HEK293 (cell line): ENCODE measurements around the gene SPRED2.

Experiments used
- BCL11A ChIP-seq: fragments of 450-650 bp; formaldehyde crosslinking; IDR thresholded peaks from 2 replicates; pipeline ENCODE4 v1.5.1; 2016; ENCODE audit warnings: low read depth, missing biosample characterization, missing genetic modification characterization
- BCL11B ChIP-seq: fragments of 450-650 bp; formaldehyde crosslinking; IDR thresholded peaks from 2 replicates; pipeline ENCODE4 v1.5.1; 2016; ENCODE audit warnings: low read depth, missing biosample characterization, missing genetic modification characterization
- CTCF ChIP-seq: fragments of 450-650 bp; formaldehyde crosslinking; IDR thresholded peaks from 2 replicates; pipeline ENCODE4 v1.5.1; 2016; ENCODE audit warnings: missing biosample characterization, missing genetic modification characterization
- GLIS1 ChIP-seq: fragments of 450-650 bp; formaldehyde crosslinking; IDR thresholded peaks from 2 replicates; pipeline ENCODE4 v1.5.1; 2016; ENCODE audit warnings: missing biosample characterization, missing genetic modification characterization
- OSR2 ChIP-seq: fragments of 450-650 bp; formaldehyde crosslinking; IDR thresholded peaks from 2 replicates; pipeline ENCODE4 v1.5.1; 2016; ENCODE audit warnings: missing biosample characterization, missing genetic modification characterization
- PATZ1 ChIP-seq: fragments of 450-650 bp; formaldehyde crosslinking; IDR thresholded peaks from 2 replicates; pipeline ENCODE4 v1.5.1; 2016; ENCODE audit warnings: missing biosample characterization, missing genetic modification characterization
- PRDM4 ChIP-seq: fragments of 450-650 bp; formaldehyde crosslinking; IDR thresholded peaks from 2 replicates; pipeline ENCODE4 v1.5.1; 2017; ENCODE audit warnings: missing biosample characterization, missing genetic modification characterization
- RBAK ChIP-seq: fragments of 450-650 bp; formaldehyde crosslinking; IDR thresholded peaks from 2 replicates; pipeline ENCODE4 v1.5.1; 2016; ENCODE audit warnings: missing biosample characterization, missing genetic modification characterization
- REPIN1 ChIP-seq: fragments of 450-650 bp; formaldehyde crosslinking; IDR thresholded peaks from 2 replicates; pipeline ENCODE4 v1.5.1; 2017; ENCODE audit warnings: missing biosample characterization, missing genetic modification characterization, low read depth
- SALL2 ChIP-seq: fragments of 450-650 bp; formaldehyde crosslinking; IDR thresholded peaks from 2 replicates; pipeline ENCODE4 v1.5.0; 2017; ENCODE audit warnings: missing biosample characterization, mild to moderate bottlenecking, missing genetic modification characterization, borderline replicate concordance
- SETDB1 ChIP-seq: IDR thresholded peaks from one replicate; pipeline ENCODE4 v1.6.1; 2017; ENCODE audit warnings: mild to moderate bottlenecking, low read length, moderate library complexity, mixed read lengths; ENCODE audit not compliant: insufficient read length
- YY2 ChIP-seq: fragments of 450-650 bp; formaldehyde crosslinking; IDR thresholded peaks from 2 replicates; pipeline ENCODE4 v1.5.1; 2016; ENCODE audit warnings: missing biosample characterization, missing genetic modification characterization
- ZBTB26 ChIP-seq: fragments of 450-650 bp; formaldehyde crosslinking; optimal IDR thresholded peaks from 2 replicates; pipeline ENCODE3; 2016; ENCODE audit warnings: missing biosample characterization, mild to moderate bottlenecking, missing genetic modification characterization
- ZBTB49 ChIP-seq: fragments of 450-650 bp; formaldehyde crosslinking; IDR thresholded peaks from 2 replicates; pipeline ENCODE4 v1.5.1; 2016; ENCODE audit warnings: missing biosample characterization, missing genetic modification characterization, low read depth
- ZFP41 ChIP-seq: fragments of 450-650 bp; formaldehyde crosslinking; IDR thresholded peaks from 2 replicates; pipeline ENCODE4 v1.5.1; 2016; ENCODE audit warnings: missing biosample characterization, missing genetic modification characterization, borderline replicate concordance
- ZNF155 ChIP-seq: fragments of 450-650 bp; formaldehyde crosslinking; IDR thresholded peaks from 2 replicates; pipeline ENCODE4 v1.5.1; 2016; ENCODE audit warnings: missing biosample characterization, missing genetic modification characterization
- ZNF24 ChIP-seq: fragments of 450-650 bp; formaldehyde crosslinking; IDR thresholded peaks from 2 replicates; pipeline ENCODE4 v1.5.1; 2016; ENCODE audit warnings: missing biosample characterization, missing genetic modification characterization
- ZNF248 ChIP-seq: fragments of 450-650 bp; formaldehyde crosslinking; IDR thresholded peaks from 2 replicates; pipeline ENCODE4 v1.5.1; 2017; ENCODE audit warnings: missing biosample characterization, missing genetic modification characterization
- ZNF274 ChIP-seq, 2 experiments: fragments of 200-500 bp in 1 of 2; fragments of 450-650 bp in 1 of 2; sonication (Bioruptor generic) in 1 of 2; formaldehyde crosslinking in 1 of 2; IDR thresholded peaks; 2 replicates each; pipeline versions ENCODE4 v1.5.1 to v1.6.1; 2014 to 2016; ENCODE audit warnings: borderline replicate concordance in 1 of 2, inconsistent platforms in 1 of 2, low read length in 1 of 2, missing biosample characterization in 1 of 2, missing genetic modification characterization in 1 of 2
- ZNF302 ChIP-seq: fragments of 450-650 bp; formaldehyde crosslinking; IDR thresholded peaks from 2 replicates; pipeline ENCODE4 v1.5.1; 2016; ENCODE audit warnings: missing biosample characterization, missing genetic modification characterization, low read depth
- ZNF324 ChIP-seq: fragments of 450-650 bp; formaldehyde crosslinking; IDR thresholded peaks from 2 replicates; pipeline ENCODE4 v1.5.1; 2016; ENCODE audit warnings: missing biosample characterization, missing genetic modification characterization
- ZNF426 ChIP-seq: fragments of 450-650 bp; formaldehyde crosslinking; IDR thresholded peaks from 2 replicates; pipeline ENCODE4 v1.5.1; 2017; ENCODE audit warnings: missing biosample characterization, missing genetic modification characterization, mild to moderate bottlenecking, inconsistent platforms, moderate library complexity
- ZNF624 ChIP-seq: fragments of 450-650 bp; formaldehyde crosslinking; IDR thresholded peaks from 2 replicates; pipeline ENCODE4 v1.5.1; 2017; ENCODE audit warnings: missing biosample characterization, missing genetic modification characterization
- ZNF701 ChIP-seq: fragments of 450-650 bp; formaldehyde crosslinking; IDR thresholded peaks from 2 replicates; pipeline ENCODE4 v1.5.1; 2016; ENCODE audit warnings: missing biosample characterization, missing genetic modification characterization
- ZNF837 ChIP-seq: fragments of 450-650 bp; formaldehyde crosslinking; IDR thresholded peaks from 2 replicates; pipeline ENCODE4 v1.5.1; 2016; ENCODE audit warnings: missing biosample characterization, missing genetic modification characterization
- ZXDB ChIP-seq: fragments of 450-650 bp; formaldehyde crosslinking; IDR thresholded peaks from 2 replicates; pipeline ENCODE4 v1.5.1; 2016; ENCODE audit warnings: missing biosample characterization, missing genetic modification characterization
- TF ChIP-seq, protein P1 (sequence below): fragments of 450-650 bp; formaldehyde crosslinking; IDR thresholded peaks from 2 replicates; pipeline ENCODE4 v1.5.1; 2016; ENCODE audit warnings: missing biosample characterization, missing genetic modification characterization
- TF ChIP-seq, protein P2 (sequence below): fragments of 450-650 bp; formaldehyde crosslinking; IDR thresholded peaks from 2 replicates; pipeline ENCODE4 v1.5.1; 2016; ENCODE audit warnings: missing biosample characterization, missing genetic modification characterization

The SPRED2 gene

GRCh38 chr2:65373365-65373918 lies 59.0 kb downstream of the SPRED2 start (continued):
- TF ChIP-seq CTCF (tag by site-specific recombination) (no peak), ZBTB49 (tag by site-specific recombination) (no peak), ZXDB (tag by site-specific recombination) (0 out of 2 replicates have a peak, but pooled peaks have one; percentile 32), PRDM4 (tag by site-specific recombination) (no peak), GLIS1 (peak; percentile 42), OSR2 (peak; percentile 43; the same call in 1 of the 2 replicates), BCL11B (tag by site-specific recombination) (no peak), ZNF24 (tag by site-specific recombination) (no peak), ZNF274 (IDR thresholded peaks at IDR 0.05; ENCODE audit: low read length) (no peak), ZNF274 (tag by site-specific recombination; IDR thresholded peaks at IDR 0.05; ENCODE audit: borderline replicate concordance) (no peak), ZNF302 (tag by site-specific recombination) (no peak), ZNF426 (tag by site-specific recombination) (no peak), ZNF324 (tag by site-specific recombination) (no peak), ZNF155 (tag by site-specific recombination) (no peak), PATZ1 (no peak), ZNF837 (tag by site-specific recombination) (no peak), ZFP41 (tag by site-specific recombination) (no peak), YY2 (no peak), SETDB1 (no peak), RBAK (no peak), ZNF701 (tag by site-specific recombination) (no peak), ZNF248 (tag by site-specific recombination) (no peak), ZNF624 (tag by site-specific recombination) (no peak), ZBTB26 (tag by site-specific recombination) (no peak), REPIN1 (tag by site-specific recombination) (no peak), BCL11A (tag by site-specific recombination) (no peak), SALL2 (tag by site-specific recombination) (no peak)
- TF ChIP-seq, protein P1, sequence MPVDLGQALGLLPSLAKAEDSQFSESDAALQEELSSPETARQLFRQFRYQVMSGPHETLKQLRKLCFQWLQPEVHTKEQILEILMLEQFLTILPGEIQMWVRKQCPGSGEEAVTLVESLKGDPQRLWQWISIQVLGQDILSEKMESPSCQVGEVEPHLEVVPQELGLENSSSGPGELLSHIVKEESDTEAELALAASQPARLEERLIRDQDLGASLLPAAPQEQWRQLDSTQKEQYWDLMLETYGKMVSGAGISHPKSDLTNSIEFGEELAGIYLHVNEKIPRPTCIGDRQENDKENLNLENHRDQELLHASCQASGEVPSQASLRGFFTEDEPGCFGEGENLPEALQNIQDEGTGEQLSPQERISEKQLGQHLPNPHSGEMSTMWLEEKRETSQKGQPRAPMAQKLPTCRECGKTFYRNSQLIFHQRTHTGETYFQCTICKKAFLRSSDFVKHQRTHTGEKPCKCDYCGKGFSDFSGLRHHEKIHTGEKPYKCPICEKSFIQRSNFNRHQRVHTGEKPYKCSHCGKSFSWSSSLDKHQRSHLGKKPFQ (tag by site-specific recombination) = no peak
- TF ChIP-seq, protein P2, sequence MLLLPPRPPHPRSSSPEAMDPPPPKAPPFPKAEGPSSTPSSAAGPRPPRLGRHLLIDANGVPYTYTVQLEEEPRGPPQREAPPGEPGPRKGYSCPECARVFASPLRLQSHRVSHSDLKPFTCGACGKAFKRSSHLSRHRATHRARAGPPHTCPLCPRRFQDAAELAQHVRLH (tag by site-specific recombination) = 0 out of 2 replicates have a peak, but pooled peaks have one; percentile 36
